ENCODE results near the gene NPTX1.

DNA sequence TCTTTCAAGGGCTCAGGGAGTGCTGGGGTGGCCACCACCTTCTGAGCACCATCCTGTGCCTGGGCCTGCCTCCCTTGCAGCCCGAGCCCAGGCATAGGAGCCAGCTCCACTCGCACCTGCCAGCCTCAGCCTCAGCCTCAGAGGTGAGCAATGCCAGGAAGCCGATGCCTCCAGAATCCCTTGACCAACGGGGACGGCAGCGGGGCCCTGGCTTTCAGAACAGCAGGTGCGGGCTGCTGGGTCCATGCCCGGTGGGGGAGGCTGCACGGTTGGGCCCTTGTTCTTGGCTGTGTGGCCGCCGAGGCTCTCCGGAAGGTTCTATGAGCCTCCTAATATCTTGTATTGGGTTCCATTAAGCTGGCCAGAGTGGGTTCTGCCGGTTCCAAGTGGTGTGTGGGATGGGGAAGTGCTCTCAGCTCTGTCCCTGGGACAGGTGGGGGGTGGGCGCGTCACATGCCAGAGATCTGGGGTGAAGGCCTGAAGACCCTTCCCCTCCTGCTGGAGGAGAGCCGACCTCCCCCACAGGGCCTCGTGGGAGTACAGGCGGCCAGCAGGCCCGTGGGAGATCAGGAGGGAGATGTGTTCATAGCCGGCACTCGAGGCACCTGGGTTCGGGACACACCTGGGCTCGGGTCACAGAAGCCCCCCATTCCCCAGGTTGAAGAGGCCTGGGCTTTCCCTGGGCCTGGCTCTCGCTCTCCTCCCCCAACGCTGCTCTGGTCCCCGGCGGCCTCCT, 27.0 kb downstream of the NPTX1 start:
- TF ChIP-seq, protein P1, sequence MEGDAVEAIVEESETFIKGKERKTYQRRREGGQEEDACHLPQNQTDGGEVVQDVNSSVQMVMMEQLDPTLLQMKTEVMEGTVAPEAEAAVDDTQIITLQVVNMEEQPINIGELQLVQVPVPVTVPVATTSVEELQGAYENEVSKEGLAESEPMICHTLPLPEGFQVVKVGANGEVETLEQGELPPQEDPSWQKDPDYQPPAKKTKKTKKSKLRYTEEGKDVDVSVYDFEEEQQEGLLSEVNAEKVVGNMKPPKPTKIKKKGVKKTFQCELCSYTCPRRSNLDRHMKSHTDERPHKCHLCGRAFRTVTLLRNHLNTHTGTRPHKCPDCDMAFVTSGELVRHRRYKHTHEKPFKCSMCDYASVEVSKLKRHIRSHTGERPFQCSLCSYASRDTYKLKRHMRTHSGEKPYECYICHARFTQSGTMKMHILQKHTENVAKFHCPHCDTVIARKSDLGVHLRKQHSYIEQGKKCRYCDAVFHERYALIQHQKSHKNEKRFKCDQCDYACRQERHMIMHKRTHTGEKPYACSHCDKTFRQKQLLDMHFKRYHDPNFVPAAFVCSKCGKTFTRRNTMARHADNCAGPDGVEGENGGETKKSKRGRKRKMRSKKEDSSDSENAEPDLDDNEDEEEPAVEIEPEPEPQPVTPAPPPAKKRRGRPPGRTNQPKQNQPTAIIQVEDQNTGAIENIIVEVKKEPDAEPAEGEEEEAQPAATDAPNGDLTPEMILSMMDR (IDR thresholded peaks at IDR 0.05), result no peak
- no peak for TF ChIP-seq POLR2A (IDR thresholded peaks at IDR 0.05)
